SK-N-MC (cell line): Measurements from ENCODE around the gene TAF4.

Experiments used
- DNase-seq: peaks from one replicate; pipeline ENCODE4 v3.0.0-alpha.2; 2011; ENCODE audit warnings: low read depth, low spot score
- H3K27ac ChIP-seq: fragments of 200-600 bp; sonication (generic); 2 replicates; pipeline ENCODE4 v1.5.1; 2016; ENCODE audit warnings: mixed run types
- H3K36me3 ChIP-seq: fragments of 200-600 bp; sonication (generic); 2 replicates; pipeline ENCODE4 v1.6.1; 2017; ENCODE audit warnings: antibody characterized with exemption, low read length, mixed read lengths; ENCODE audit not compliant: insufficient read depth
- H3K4me3 ChIP-seq: fragments of 200-600 bp; sonication (generic); 2 replicates; pipeline ENCODE4 v1.5.1; 2016
- H3K9ac ChIP-seq: fragments of 200-600 bp; sonication (generic); 2 replicates; pipeline ENCODE4 v1.8.0; 2017; ENCODE audit warnings: mixed run types, mixed read lengths; ENCODE audit not compliant: insufficient read length
- H3K9me3 ChIP-seq: fragments of 200-600 bp; sonication (generic); 2 replicates; pipeline ENCODE4 v1.6.1; 2017; ENCODE audit warnings: low read depth, mild to moderate bottlenecking, antibody characterized with exemption, low read length, moderate library complexity, mixed read lengths
- EZH2 ChIP-seq: fragments of 200-600 bp; sonication (generic); IDR thresholded peaks from one replicate; pipeline ENCODE4 v1.6.1; 2017; ENCODE audit warnings: antibody characterized with exemption
- FOXP2 ChIP-seq: optimal IDR thresholded peaks from 2 replicates; pipeline ENCODE3; 2011; ENCODE audit warnings: mild to moderate bottlenecking, moderate library complexity; ENCODE audit not compliant: insufficient read depth; ENCODE audit errors: extremely low read length, control extremely low read depth
- POLR2AphosphoS5 ChIP-seq: IDR thresholded peaks from 2 replicates; pipeline ENCODE4 v1.6.1; 2012; ENCODE audit warnings: mild to moderate bottlenecking, low read depth, low read length, borderline replicate concordance

Gene TAF4

DNA sequence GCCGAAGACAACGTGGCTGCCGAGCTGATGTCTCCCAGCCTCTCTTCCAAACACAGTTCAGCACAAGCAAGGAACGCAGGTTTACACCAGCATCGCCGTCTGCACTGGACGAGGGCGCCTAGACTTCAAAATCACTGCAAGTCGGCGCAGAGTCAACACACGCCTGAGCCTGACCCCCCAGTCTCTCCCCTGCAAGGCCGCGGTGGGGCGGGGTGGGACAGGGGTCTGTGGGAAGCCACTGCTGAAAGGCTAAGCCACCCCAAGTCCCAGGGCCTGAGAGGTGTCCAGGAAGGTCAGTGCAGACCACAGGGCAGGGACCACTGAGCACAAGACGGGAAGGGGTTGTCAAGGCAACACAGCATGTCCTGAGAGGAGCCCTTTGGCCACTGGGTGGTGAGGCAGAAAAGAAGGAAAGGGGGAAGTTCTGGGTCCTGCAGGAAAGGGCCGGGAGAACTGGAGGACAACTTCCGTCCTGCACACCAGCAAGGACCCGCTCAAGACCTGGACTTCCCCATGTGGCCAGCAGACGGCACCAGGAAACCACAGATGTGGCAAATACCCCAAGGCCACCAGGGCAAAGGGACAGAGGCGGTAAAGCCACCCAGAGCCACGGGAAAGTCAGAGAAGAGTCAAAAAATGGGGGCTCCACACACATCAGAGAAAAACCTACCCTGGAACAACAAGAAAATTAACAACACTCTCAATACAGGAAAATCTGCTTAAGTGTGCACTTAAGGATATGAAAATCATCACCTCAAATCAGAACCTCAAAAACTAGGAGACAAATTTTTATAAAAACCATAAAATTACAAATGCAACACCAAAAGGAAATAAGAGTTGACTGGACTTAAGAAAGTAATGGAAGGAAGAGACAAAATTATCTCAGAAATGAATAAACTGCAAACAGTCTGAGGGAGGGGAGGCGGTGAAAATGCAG, 84.8 kb downstream of the TAF4 start:
- Histone ChIP-seq H3K9ac (no peak overlapping the region), H3K27ac (no peak overlapping the region), H3K4me3 (no peak overlapping the region), H3K9me3 (no peaks in the 10 kb centered on the region), H3K36me3 (no peaks in the 10 kb centered on the region)
- DNase-seq: no peak
- TF ChIP-seq EZH2: no peak
- TF ChIP-seq POLR2AphosphoS5: no peak
- no peak for TF ChIP-seq FOXP2

GRCh38 chr20:61979701-61980635, 85.7 kb downstream of the TAF4 start:
- no peaks in the 10 kb centered on the region for H3K9me3 ChIP-seq
- no peak for TF ChIP-seq EZH2
- TF ChIP-seq FOXP2: no peak
- no peak for TF ChIP-seq POLR2AphosphoS5
- no peaks in the 10 kb centered on the region for H3K36me3 ChIP-seq
- H3K27ac ChIP-seq: no peak overlapping the region
- no peak for DNase-seq
- H3K9ac ChIP-seq: no peak overlapping the region
- H3K4me3 ChIP-seq: no peak overlapping the region

DNA sequence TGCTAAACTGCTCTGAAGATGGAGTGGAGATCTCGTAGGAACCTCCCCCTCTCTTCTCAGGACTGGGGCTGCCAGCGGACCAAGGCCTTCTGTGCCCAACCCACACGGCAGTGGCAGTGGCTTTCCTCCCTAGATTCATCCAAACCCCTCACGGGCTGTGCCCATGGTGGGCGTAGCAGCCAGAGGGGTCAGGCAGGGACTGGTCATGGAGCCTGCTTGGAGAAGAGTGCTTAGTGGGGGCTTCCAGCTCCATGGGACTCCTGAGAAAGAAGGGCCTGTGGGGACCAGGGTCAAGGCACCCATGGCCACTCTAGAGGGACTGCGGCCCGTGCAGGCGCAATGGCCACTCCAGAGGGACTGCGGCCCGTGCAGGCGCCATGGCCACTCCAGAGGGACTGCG, 86.6 kb downstream of the TAF4 start:
- Histone ChIP-seq H3K4me3 (no peak overlapping the region), H3K9me3 (no peaks in the 10 kb centered on the region), H3K9ac (no peak overlapping the region), H3K27ac (no peak overlapping the region), H3K36me3 (peaks cover 5% of the 10 kb centered on the region; the same call in 1 of the 2 replicates)
- no peak for DNase-seq
- no peak for TF ChIP-seq FOXP2
- no peak for TF ChIP-seq POLR2AphosphoS5
- no peak for TF ChIP-seq EZH2

GRCh38 chr20:61978491-61978890, 87.2 kb downstream of the TAF4 start:
- DNase-seq: no peak
- no peaks in the 10 kb centered on the region for H3K9me3 ChIP-seq
- H3K27ac ChIP-seq: no peak overlapping the region
- H3K9ac ChIP-seq: no peak overlapping the region
- TF ChIP-seq POLR2AphosphoS5 (no peak), FOXP2 (no peak), EZH2 (no peak)
- H3K4me3 ChIP-seq: no peak overlapping the region
- H3K36me3 ChIP-seq: peaks cover 11% of the 10 kb centered on the region; the same call in 1 of the 2 replicates

DNA sequence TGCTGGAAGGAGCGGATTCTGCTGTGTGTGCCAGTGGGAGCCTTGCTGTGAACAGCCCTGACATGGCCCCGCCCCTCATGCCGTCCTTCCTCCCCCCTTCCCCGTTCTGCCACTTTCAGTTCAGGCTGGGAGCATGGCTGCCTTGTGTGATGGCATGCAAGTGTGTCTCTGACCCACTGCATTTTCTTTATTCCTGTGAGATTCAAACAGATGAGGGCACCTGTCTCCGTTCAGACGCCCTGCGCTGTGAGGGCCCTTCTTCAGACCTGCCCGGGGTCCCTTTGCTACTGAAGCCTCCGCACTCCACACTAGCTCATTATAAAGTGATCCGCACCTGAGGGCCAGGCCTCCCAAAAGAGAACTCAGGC, 88.3 kb downstream of the TAF4 start:
- peaks cover 21% of the 10 kb centered on the region; the same call in 1 of the 2 replicates for H3K36me3 ChIP-seq
- no peak for TF ChIP-seq POLR2AphosphoS5
- no peak for TF ChIP-seq FOXP2
- TF ChIP-seq EZH2: no peak
- H3K27ac ChIP-seq: no peak overlapping the region
- no peaks in the 10 kb centered on the region for H3K9me3 ChIP-seq
- no peak overlapping the region for H3K9ac ChIP-seq
- H3K4me3 ChIP-seq: no peak overlapping the region
- no peak for DNase-seq

DNA sequence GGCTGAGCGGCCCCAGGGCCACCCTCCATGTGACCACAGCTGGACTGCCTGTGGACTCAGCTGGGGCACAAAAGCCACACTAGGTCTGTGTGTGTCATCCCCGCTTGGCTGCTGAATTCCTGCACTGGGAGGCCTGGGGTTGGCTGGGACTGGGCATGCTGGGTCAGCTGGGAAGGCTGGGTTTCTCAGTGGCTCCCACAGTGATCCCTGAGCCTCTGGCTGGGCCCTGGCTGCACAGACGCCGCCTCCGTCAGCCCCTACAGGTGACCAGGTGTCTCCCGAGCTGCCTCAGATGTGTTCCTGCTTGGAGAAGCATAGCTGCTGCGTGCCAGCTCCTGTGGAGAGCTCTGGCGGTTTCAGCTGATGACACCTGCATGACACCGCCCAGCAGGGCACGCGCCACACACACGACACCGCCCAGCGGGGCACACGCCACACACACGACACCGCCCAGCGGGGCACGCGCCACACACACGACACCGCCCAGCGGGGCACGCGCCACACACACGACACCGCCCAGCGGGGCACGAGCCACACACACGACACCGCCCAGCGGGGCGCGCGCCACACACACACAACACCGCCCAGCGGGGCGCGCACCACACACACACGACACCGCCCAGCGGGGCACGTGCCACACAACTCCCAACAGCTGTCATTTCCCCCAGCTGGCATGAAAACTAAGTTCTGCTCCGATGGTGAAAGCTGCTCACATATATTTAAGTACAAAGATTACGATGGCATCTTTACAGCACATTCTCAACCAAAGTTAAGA, 88.8 kb downstream of the TAF4 start:
- no peak overlapping the region for H3K9ac ChIP-seq
- TF ChIP-seq FOXP2: no peak
- no peak for TF ChIP-seq EZH2
- TF ChIP-seq POLR2AphosphoS5: no peak
- H3K36me3 ChIP-seq: peaks cover 24% of the 10 kb centered on the region; the same call in 1 of the 2 replicates
- no peak overlapping the region for H3K27ac ChIP-seq
- no peaks in the 10 kb centered on the region for H3K9me3 ChIP-seq
- H3K4me3 ChIP-seq: no peak overlapping the region
- DNase-seq: no peak

DNA sequence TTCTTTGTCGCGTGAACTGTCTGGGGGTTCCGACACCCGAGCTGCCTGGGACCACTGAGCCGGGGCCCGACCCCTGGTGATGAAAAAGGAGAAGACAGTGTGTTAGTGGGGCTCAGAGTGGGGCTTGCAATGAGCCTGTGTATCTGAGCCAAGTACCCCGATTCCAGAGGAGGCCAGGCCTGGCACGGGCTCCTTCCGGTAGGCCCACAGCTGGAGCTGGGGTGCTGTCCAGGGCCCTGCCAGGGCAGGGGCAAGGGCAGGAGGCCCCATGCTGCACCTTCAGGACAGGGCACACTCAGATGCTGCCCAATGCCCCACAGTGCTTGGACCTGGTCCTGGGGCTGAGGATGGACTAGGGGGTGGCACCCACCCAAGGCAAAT, 89.4 kb downstream of the TAF4 start:
- H3K36me3 ChIP-seq: peaks cover 24% of the 10 kb centered on the region; the same call in 1 of the 2 replicates
- H3K9me3 ChIP-seq: no peaks in the 10 kb centered on the region
- H3K27ac ChIP-seq: no peak overlapping the region
- TF ChIP-seq EZH2: no peak
- TF ChIP-seq POLR2AphosphoS5: no peak
- no peak for TF ChIP-seq FOXP2
- no peak overlapping the region for H3K9ac ChIP-seq
- DNase-seq: no peak
- no peak overlapping the region for H3K4me3 ChIP-seq
